Measurements from ENCODE around the gene AGBL4.

DNA sequence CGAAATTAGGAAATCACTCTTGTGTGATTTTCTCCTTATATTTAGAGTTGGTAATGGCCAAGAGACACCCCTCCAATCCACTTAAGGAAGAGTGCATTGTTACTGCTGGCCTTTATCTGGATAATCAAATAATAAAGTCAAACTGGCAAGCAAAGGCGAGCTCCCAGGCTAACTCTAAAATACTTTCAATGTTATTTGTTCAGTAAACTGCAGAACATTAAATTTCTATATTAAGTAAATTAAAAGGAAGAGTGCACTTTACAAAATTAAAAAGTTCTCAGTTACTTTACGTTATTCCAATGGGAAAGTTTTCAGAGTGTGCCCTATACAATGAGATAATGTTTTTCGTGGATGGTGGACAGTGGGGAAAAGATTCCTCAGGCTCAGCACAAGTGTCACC is 684.7 kb downstream of the AGBL4 start:
- TF ChIP-seq POLR2A (IDR thresholded peaks at IDR 0.05): no peak
- TF ChIP-seq, protein P1, sequence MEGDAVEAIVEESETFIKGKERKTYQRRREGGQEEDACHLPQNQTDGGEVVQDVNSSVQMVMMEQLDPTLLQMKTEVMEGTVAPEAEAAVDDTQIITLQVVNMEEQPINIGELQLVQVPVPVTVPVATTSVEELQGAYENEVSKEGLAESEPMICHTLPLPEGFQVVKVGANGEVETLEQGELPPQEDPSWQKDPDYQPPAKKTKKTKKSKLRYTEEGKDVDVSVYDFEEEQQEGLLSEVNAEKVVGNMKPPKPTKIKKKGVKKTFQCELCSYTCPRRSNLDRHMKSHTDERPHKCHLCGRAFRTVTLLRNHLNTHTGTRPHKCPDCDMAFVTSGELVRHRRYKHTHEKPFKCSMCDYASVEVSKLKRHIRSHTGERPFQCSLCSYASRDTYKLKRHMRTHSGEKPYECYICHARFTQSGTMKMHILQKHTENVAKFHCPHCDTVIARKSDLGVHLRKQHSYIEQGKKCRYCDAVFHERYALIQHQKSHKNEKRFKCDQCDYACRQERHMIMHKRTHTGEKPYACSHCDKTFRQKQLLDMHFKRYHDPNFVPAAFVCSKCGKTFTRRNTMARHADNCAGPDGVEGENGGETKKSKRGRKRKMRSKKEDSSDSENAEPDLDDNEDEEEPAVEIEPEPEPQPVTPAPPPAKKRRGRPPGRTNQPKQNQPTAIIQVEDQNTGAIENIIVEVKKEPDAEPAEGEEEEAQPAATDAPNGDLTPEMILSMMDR (IDR thresholded peaks at IDR 0.05): no peak
